GM19438 (cell line): ENCODE results near the gene RBM20.

Experiments
- ATAC-seq: cut with Tn5 transposase; IDR thresholded peaks from one replicate; pipeline ENCODE4 v1.9.1; 2021; ENCODE audit warnings: low read depth; ENCODE audit not compliant: unreplicated experiment

RBM20 gene

DNA sequence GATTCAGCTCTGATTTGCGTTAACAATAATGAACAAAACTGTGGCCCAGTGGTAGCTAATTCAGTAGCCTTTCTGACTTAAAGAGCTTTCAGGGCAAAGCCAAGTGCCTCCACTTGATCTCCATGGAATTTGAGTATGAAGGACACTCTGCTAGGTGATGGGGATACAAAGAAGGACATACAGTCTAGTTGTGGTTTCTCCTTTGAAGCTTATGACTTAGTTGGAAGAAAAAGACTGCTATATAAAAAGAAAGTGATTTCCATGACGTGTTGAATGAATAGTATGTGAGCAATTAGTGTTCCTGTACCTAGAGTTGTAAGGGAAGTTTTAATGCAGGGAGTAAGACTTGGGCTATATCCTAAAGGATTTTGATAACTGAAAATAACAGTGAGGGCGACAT, 235.9 kb downstream of the RBM20 start:
- no peak for ATAC-seq

DNA sequence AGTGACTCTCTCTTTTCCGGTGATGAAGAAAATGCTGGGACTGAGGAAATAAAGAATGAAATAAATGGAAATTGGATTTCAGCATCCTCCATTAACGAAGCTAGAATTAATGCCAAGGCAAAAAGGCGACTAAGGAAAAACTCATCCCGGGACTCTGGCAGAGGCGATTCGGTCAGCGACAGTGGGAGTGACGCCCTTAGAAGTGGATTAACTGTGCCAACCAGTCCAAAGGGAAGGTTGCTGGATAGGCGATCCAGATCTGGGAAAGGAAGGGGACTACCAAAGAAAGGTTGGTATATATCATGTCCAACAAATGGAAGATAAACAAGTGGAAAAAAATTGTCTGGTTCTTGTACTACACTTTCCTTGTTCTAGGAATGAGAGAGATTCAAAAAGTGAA, 237.1 kb downstream of the RBM20 start:
- ATAC-seq: no peak

DNA sequence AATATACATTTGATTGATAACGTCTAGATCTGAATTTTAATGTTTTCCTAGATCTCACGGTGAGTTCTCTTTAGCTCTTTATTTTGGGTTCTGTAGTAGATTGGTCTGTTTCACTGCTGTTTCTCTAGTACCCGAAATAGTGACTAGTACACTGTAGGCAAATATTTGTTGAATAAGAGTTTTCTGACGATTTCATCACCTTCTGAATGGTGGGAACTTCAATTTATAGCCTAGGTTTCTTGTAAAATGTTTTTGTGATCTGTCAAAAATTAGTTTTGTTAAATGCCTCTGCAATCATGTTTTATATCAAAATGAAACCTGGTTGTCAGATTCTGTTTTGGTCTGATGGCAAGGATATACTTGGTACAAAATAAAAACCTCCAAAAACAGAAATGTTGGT, 237.8 kb downstream of the RBM20 start:
- ATAC-seq: no peak

DNA sequence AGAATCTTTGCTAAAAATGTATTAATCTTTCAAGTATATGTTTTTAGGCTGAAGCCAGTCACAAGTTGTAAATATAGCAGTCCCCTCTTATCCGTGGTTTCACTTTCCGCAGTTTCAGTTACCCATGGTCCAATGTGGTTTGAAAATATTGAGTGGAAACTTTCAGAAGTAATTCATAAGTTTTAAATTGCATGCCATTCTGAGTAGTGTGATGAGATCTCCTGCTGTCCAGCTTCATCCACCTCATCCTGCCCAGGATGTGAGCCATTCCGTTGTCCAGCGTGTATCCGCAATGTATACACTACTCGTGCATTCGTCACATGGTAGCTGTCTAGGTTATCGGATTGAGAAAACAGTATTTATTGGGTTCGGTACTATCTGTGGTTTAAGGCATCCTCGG, 239.8 kb downstream of the RBM20 start:
- ATAC-seq: no peak

DNA sequence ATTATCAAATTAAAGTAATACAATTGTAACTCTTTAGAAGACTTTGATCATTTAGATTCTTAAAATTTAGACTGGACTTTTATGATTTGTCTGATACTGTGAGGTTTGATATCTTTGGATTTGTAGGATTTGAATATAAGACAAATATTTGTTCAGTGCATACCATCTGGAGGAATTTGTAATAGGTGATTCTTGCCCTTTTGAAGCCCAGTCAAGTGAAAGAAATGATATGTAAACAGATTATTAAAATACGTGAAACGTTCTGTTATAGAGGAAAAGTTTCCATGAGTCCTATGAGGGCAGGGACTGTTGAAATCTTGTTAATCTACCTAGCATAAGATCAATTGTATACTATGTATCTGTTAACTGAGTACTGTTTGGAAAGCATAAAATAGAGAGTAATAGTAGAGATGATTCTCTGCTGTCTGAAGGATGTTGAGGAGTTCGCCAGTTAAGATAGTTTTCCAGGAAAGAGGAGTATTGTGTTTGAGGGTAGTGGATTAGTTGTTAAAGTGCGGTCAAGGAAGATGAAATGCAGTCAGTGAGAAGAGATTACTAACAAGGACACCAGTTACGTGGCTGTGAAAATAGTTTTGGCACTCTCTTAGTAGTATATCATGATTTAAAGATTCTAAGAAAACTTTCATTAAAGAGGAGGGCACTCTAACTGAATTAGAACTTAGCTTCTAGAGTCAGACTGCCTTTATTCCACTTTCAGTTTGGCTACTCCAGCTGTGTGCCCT, 242.0 kb downstream of the RBM20 start:
- no peak for ATAC-seq

DNA sequence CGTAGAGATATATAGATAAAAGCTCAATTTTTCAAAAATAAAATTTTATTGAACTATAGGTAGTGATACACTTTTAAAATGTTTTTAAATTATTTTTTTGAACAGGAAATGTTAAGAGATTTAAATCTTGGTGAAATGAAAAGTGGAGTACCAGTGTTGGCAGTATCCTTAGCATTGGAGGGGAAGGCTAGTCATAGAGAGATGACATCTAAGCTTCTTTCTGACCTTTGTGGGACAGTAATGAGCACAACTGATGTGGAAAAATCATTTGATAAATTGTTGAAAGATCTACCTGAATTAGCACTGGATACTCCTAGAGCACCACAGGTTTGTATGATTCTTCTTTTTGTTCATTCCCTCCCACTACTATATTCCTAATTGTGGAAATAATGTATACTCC, 243.4 kb downstream of the RBM20 start:
- no peak for ATAC-seq
